WTC11 (cell line): Measurements from ENCODE around the gene LNX1. TPM values are rescaled to one million over a fixed set of nuclear protein-coding genes. Genes with fewer than 3 reads are reported as not detected.

Experiments
- ATAC-seq: fragments of 200-7000 bp; cut with Tn5 transposase; 2 replicates; pipeline ENCODE4 v1.10.0; 2021; ENCODE audit warnings: mild to moderate bottlenecking, moderate library complexity
- CTCF ChIA-PET: fragments of 300-600 bp; sonication (Branson Sonifier 250); formaldehyde crosslinking; loops from one replicate; lab custom pipeline; 2021; ENCODE audit warnings: antibody characterized with exemption; lab: Charles Lee
- POLR2A ChIA-PET: fragments of 350-600 bp; sonication (Branson Sonifier 250); formaldehyde crosslinking; loops from one replicate; lab custom pipeline; 2021; ENCODE audit warnings: antibody characterized with exemption; lab: Charles Lee
- DNase-seq: peaks from one replicate; pipeline ENCODE4 v3.0.0; 2021; ENCODE audit warnings: low spot score
- H3K27ac Mint-ChIP-seq: 2 replicates; pipeline ENCODE4 v1.8.0; 2021; ENCODE audit warnings: mixed read lengths
- H3K27me3 Mint-ChIP-seq: 2 replicates; pipeline ENCODE4 v1.8.0; 2021; ENCODE audit warnings: low read depth, mild to moderate bottlenecking, moderate library complexity, mixed read lengths
- H3K36me3 Mint-ChIP-seq: 2 replicates; pipeline ENCODE4 v1.8.0; 2021; ENCODE audit warnings: mixed read lengths
- H3K4me1 Mint-ChIP-seq: 2 replicates; pipeline ENCODE4 v1.8.0; 2022; ENCODE audit warnings: mixed read lengths
- H3K4me3 Mint-ChIP-seq: 2 replicates; pipeline ENCODE4 v1.8.0; 2021; ENCODE audit warnings: mild to moderate bottlenecking, moderate library complexity, mixed read lengths
- H3K9me3 Mint-ChIP-seq: 2 replicates; pipeline ENCODE4 v1.8.0; 2021; ENCODE audit warnings: mixed read lengths
- ATF1 ChIP-seq: sonication (generic); formaldehyde crosslinking; IDR thresholded peaks from 2 replicates; pipeline ENCODE4 v1.8.1; 2023; ENCODE audit warnings: mild to moderate bottlenecking, moderate library complexity, missing genetic modification reagents
- ESRRA ChIP-seq: sonication (generic); formaldehyde crosslinking; IDR thresholded peaks from 2 replicates; pipeline ENCODE4 v1.8.1; 2022; ENCODE audit warnings: mild to moderate bottlenecking, missing genetic modification reagents, borderline replicate concordance
- FOXP1 ChIP-seq: sonication (generic); formaldehyde crosslinking; IDR thresholded peaks from 2 replicates; pipeline ENCODE4 v1.8.0; 2022; ENCODE audit warnings: missing genetic modification reagents, mild to moderate bottlenecking, moderate library complexity, borderline replicate concordance
- JUN ChIP-seq: sonication (generic); formaldehyde crosslinking; IDR thresholded peaks from 2 replicates; pipeline ENCODE4 v1.8.0; 2023; ENCODE audit warnings: mild to moderate bottlenecking, missing genetic modification reagents
- NFE2L1 ChIP-seq: sonication (generic); formaldehyde crosslinking; IDR thresholded peaks from 2 replicates; pipeline ENCODE4 v1.8.1; 2023; ENCODE audit warnings: missing genetic modification reagents
- NFYB ChIP-seq: sonication (generic); formaldehyde crosslinking; conservative IDR thresholded peaks from 2 replicates; pipeline ENCODE4 v1.8.0; 2022; ENCODE audit warnings: low read depth, missing genetic modification reagents
- NR1H2 ChIP-seq: sonication (generic); formaldehyde crosslinking; IDR thresholded peaks from 2 replicates; pipeline ENCODE4 v1.9.0; 2021; ENCODE audit warnings: mild to moderate bottlenecking, moderate library complexity, missing genetic modification reagents
- OVOL2 ChIP-seq: fragments of 250-450 bp; sonication (Bioruptor Pico); IDR thresholded peaks from 2 replicates; pipeline ENCODE4 v1.9.0; 2021; ENCODE audit warnings: mild to moderate bottlenecking, borderline replicate concordance
- TCF7 ChIP-seq: sonication (generic); formaldehyde crosslinking; IDR thresholded peaks from 2 replicates; pipeline ENCODE4 v1.8.0; 2022; ENCODE audit warnings: mild to moderate bottlenecking, low read depth, missing genetic modification reagents, moderate library complexity
- TEAD4 ChIP-seq: sonication (generic); formaldehyde crosslinking; IDR thresholded peaks from 2 replicates; pipeline ENCODE4 v1.8.0; 2022; ENCODE audit warnings: mild to moderate bottlenecking, missing genetic modification reagents
- ZNF232 ChIP-seq: sonication (generic); formaldehyde crosslinking; IDR thresholded peaks from 2 replicates; pipeline ENCODE4 v1.8.0; 2022; ENCODE audit warnings: mild to moderate bottlenecking, missing genetic modification reagents
- total RNA-seq: library from RNA; stranded (reverse); gene quantifications from 3 replicates; pipeline ENCODE4 v1.2.3, GENCODE V29; 2021
- TF ChIP-seq, protein P1 (sequence below): sonication (generic); formaldehyde crosslinking; IDR thresholded peaks from 2 replicates; pipeline ENCODE4 v1.8.1; 2022; ENCODE audit warnings: low read depth, missing genetic modification reagents, borderline replicate concordance
- TF ChIP-seq, protein P2 (sequence below): sonication (generic); formaldehyde crosslinking; IDR thresholded peaks from 2 replicates; pipeline ENCODE4 v1.8.1; 2022; ENCODE audit warnings: missing genetic modification reagents, borderline replicate concordance
- TF ChIP-seq, protein P3 (sequence below): sonication (generic); formaldehyde crosslinking; IDR thresholded peaks from 2 replicates; pipeline ENCODE4 v1.8.0; 2022; ENCODE audit warnings: mild to moderate bottlenecking, missing genetic modification reagents
- TF ChIP-seq, protein P4 (sequence below): sonication (generic); formaldehyde crosslinking; IDR thresholded peaks from 2 replicates; pipeline ENCODE4 v1.8.1; 2022; ENCODE audit warnings: mild to moderate bottlenecking, missing genetic modification reagents, moderate library complexity, borderline replicate concordance
- TF ChIP-seq, protein P5 (sequence below): fragments of 250-450 bp; sonication (Bioruptor Pico); conservative IDR thresholded peaks from 2 replicates; pipeline ENCODE4 v1.9.0; 2021; ENCODE audit warnings: mild to moderate bottlenecking

Gene LNX1
- total RNA-seq, 1 experiment from 2014 or later = 5.9 TPM

DNA sequence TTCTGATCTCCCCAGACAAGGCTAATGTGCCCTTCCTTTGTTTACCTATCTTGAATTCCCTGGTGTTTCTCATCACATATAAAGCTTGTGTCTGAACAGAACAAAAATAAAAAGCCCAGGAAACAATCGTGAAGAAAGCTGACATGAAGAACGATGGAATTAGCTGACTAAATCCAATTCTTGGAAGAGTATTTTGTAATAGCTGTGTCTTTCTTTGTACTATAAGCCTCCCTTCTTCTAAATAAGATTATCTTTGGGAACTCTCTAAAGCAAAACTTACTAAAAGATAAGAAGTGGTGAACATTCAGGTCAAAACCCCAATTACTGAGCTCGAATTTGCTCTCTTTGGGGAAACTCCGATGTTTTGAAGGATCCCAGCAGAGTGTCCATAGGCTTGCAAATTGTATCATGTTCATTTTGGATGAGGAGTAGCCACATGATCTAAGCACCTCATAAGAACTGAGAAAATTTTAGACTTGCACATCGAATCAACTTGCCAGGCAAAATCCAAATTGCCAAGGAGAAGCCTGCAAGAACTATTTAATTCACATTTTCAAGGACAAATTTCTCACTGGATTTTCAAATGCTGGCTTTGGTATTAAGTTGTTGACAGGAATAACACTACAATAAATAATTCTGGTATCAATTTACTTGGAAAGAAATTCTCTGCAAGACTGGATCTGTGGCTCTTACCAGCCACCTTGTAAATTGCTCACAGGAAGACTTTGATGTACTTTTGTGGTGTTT lies 106.2 kb downstream of the LNX1 start:
- peaks cover 16% of the 10 kb centered on the region for H3K4me1 Mint-ChIP-seq
- no peaks in the 10 kb centered on the region for H3K27me3 Mint-ChIP-seq
- no peak for DNase-seq
- no peaks in the 10 kb centered on the region for H3K36me3 Mint-ChIP-seq
- POLR2A ChIA-PET = interaction anchor here (1.4 kb wide), 1 partner anchor 8 kb away, joined by 4 read pairs; no protein-coding TSS in a partner anchor
- TF ChIP-seq, protein P1, sequence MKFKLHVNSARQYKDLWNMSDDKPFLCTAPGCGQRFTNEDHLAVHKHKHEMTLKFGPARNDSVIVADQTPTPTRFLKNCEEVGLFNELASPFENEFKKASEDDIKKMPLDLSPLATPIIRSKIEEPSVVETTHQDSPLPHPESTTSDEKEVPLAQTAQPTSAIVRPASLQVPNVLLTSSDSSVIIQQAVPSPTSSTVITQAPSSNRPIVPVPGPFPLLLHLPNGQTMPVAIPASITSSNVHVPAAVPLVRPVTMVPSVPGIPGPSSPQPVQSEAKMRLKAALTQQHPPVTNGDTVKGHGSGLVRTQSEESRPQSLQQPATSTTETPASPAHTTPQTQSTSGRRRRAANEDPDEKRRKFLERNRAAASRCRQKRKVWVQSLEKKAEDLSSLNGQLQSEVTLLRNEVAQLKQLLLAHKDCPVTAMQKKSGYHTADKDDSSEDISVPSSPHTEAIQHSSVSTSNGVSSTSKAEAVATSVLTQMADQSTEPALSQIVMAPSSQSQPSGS (CRISPR knock-in tag) = no peak
- TF ChIP-seq NR1H2 (CRISPR knock-in tag) (no peak), TCF7 (CRISPR knock-in tag) (no peak), ESRRA (CRISPR knock-in tag) (no peak), ATF1 (CRISPR knock-in tag) (no peak), ZNF232 (CRISPR knock-in tag) (no peak), JUN (no peak), NFE2L1 (CRISPR knock-in tag) (no peak), TEAD4 (no peak), NFYB (no peak)
- TF ChIP-seq, protein P2, sequence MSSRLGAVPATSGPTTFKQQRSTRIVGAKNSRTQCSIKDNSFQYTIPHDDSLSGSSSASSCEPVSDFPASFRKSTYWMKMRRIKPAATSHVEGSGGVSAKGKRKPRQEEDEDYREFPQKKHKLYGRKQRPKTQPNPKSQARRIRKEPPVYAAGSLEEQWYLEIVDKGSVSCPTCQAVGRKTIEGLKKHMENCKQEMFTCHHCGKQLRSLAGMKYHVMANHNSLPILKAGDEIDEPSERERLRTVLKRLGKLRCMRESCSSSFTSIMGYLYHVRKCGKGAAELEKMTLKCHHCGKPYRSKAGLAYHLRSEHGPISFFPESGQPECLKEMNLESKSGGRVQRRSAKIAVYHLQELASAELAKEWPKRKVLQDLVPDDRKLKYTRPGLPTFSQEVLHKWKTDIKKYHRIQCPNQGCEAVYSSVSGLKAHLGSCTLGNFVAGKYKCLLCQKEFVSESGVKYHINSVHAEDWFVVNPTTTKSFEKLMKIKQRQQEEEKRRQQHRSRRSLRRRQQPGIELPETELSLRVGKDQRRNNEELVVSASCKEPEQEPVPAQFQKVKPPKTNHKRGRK = no peak
- TF ChIP-seq, protein P3, sequence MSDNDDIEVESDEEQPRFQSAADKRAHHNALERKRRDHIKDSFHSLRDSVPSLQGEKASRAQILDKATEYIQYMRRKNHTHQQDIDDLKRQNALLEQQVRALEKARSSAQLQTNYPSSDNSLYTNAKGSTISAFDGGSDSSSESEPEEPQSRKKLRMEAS = no peak
- TF ChIP-seq, all 79 proteins: peak for 0
- Mint-ChIP-seq H3K9me3 (peaks cover 5% of the 10 kb centered on the region; the same call in 1 of the 2 replicates), H3K4me3 (no peak overlapping the region), H3K27ac (no peak overlapping the region)
- CTCF ChIA-PET = interaction anchor here (0.6 to 2.1 kb wide), 5 partner anchors 8 to 748 kb away, joined by 3 to 4 read pairs (median 3); no protein-coding TSS in a partner anchor
- ATAC-seq = no peak

DNA sequence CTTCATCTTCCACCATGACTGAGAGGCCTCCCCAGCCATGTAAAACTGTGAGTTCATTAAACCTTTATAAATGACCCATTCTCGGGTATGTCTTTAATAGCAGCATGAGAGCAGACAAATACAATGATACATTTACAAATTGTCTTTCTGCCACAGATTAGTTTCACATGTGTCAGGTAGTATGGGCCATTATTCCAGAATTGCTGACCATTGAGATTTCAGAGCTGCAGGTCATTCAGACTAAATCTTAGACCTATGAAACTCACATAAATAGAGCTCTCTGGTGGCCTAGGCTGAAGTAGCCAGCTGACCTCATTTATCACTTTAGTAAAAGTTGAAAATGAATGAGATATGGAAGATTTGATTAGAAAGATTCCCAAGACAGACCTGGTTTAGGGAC lies 108.0 kb downstream of the LNX1 start:
- Mint-ChIP-seq H3K9me3 (peaks cover 5% of the 10 kb centered on the region; the same call in 1 of the 2 replicates), H3K27me3 (no peaks in the 10 kb centered on the region), H3K27ac (no peak overlapping the region), H3K36me3 (no peaks in the 10 kb centered on the region), H3K4me3 (no peak overlapping the region), H3K4me1 (peaks cover 31% of the 10 kb centered on the region)
- DNase-seq (no peak), ATAC-seq (no peak)
- TF ChIP-seq, protein P4, sequence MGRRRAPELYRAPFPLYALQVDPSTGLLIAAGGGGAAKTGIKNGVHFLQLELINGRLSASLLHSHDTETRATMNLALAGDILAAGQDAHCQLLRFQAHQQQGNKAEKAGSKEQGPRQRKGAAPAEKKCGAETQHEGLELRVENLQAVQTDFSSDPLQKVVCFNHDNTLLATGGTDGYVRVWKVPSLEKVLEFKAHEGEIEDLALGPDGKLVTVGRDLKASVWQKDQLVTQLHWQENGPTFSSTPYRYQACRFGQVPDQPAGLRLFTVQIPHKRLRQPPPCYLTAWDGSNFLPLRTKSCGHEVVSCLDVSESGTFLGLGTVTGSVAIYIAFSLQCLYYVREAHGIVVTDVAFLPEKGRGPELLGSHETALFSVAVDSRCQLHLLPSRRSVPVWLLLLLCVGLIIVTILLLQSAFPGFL = no peak
- TF ChIP-seq FOXP1 (CRISPR knock-in tag) = no peak
- TF ChIP-seq, protein P5, sequence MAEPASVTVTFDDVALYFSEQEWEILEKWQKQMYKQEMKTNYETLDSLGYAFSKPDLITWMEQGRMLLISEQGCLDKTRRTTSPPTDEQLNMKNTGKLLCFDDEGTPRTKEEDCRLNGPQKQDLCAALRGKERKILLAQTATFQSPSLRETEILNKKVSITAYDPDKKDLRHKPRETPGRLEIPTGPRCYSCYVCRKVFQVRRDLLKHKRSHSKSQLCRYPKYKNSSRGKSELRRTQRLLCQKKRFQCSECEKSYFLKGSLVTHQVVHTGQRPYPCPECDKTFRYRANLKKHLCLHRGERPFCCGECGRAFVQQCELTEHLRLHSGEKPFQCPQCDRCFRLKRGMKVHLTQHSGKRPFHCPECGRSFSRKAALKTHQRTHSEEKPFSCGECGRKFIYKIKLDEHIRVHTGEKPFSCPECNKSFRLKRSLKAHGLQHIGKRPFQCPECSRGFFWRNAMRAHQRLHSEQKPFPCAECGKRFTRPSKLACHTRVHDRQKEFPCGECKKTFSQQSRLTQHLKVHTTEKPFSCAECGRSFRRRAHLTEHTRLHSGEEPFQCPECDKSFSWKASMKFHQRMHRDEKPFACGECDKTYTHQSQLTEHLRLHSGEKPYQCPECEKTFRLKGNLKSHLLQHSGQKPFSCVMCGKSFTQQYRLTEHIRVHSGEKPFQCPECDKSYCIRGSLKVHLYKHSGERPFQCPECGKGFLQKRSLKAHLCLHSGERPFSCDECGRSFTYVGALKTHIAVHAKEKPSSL = no peak
- no peak for TF ChIP-seq OVOL2 (CRISPR knock-in tag)
- ChIA-PET POLR2A (no interaction called here), CTCF (no interaction called here)
